Endodermal cell (in vitro differentiated cells): ENCODE data around the gene CNOT10. TPM values are rescaled to one million over a fixed set of nuclear protein-coding genes. Genes with fewer than 3 reads are reported as not detected.

ENCODE experiments used
- DNase-seq: peaks from one replicate; pipeline ENCODE4 v3.0.0-alpha.2; 2017
- H3K27ac ChIP-seq: 2 replicates; pipeline ENCODE4 v1.5.1; 2013; ENCODE audit warnings: mild to moderate bottlenecking, low read depth, low read length, moderate library complexity
- H3K27me3 ChIP-seq: 2 replicates; pipeline ENCODE4 v1.6.1; 2013; ENCODE audit warnings: mild to moderate bottlenecking, low read length, moderate library complexity; ENCODE audit not compliant: insufficient read depth, control insufficient read depth, poor library complexity, severe bottlenecking
- H3K36me3 ChIP-seq: 2 replicates; pipeline ENCODE4 v1.7.0; 2013; ENCODE audit warnings: mild to moderate bottlenecking, low read length, moderate library complexity; ENCODE audit not compliant: control insufficient read depth, insufficient read depth
- H3K4me1 ChIP-seq: one replicate; pipeline ENCODE4 v1.7.0; 2013; ENCODE audit warnings: low read length; ENCODE audit not compliant: control insufficient read depth, insufficient read depth
- H3K4me3 ChIP-seq: 2 replicates; pipeline ENCODE4 v1.5.1; 2013; ENCODE audit warnings: mild to moderate bottlenecking, low read length, moderate library complexity
- H3K9ac ChIP-seq: 2 replicates; pipeline ENCODE4 v1.6.1; 2013; ENCODE audit warnings: mild to moderate bottlenecking, low read length, moderate library complexity; ENCODE audit not compliant: poor library complexity, severe bottlenecking; ENCODE audit errors: extremely low read depth
- H3K9me3 ChIP-seq: 2 replicates; pipeline ENCODE4 v1.6.1; 2013; ENCODE audit warnings: mild to moderate bottlenecking, low read length, moderate library complexity; ENCODE audit not compliant: control insufficient read depth
- H3K27ac Mint-ChIP-seq: 2 replicates; pipeline ENCODE4 v1.8.0; 2020; ENCODE audit warnings: mixed read lengths
- H3K27me3 Mint-ChIP-seq: 2 replicates; pipeline ENCODE4 v1.8.0; 2021; ENCODE audit warnings: mild to moderate bottlenecking, mixed read lengths; ENCODE audit not compliant: insufficient read depth
- H3K36me3 Mint-ChIP-seq: 2 replicates; pipeline ENCODE4 v1.8.0; 2020; ENCODE audit warnings: low read depth, mixed read lengths
- H3K4me1 Mint-ChIP-seq: 2 replicates; pipeline ENCODE4 v1.8.0; 2020; ENCODE audit warnings: mixed read lengths
- H3K4me3 Mint-ChIP-seq: 2 replicates; pipeline ENCODE4 v1.8.0; 2020; ENCODE audit warnings: mild to moderate bottlenecking, moderate library complexity, mixed read lengths
- H3K9me3 Mint-ChIP-seq: 2 replicates; pipeline ENCODE4 v1.8.0; 2020; ENCODE audit warnings: mild to moderate bottlenecking, mixed read lengths
- WGBS, 2 experiments: methylation state at CpG; one replicate each; pipeline versions ENCODE4 v1.1.5 to v1.1.7; 2013; ENCODE audit warnings: missing lambda C conversion rate in 2 of 2, mixed read lengths in 1 of 2; ENCODE audit not compliant: insufficient coverage in 1 of 2, insufficient read length in 1 of 2; 5-methylcytosine and 5-hydroxymethylcytosine counted together
- total RNA-seq, 2 donors: library from RNA; stranded (reverse); fragmentation: NEBNext Ultra II Directional in 1 of 2; extraction: Animal tissue kit (Norgen Biotek cat#: 25700) in 1 of 2; gene quantifications; 2 replicates in 1 of 2; 3 replicates in 1 of 2; pipeline ENCODE4 v1.2.1, GENCODE V29; 2021
- TF ChIP-seq, protein P1 (sequence below): fragments of 200-600 bp; sonication (generic); conservative IDR thresholded peaks from 2 replicates; pipeline ENCODE4 v1.5.0; 2021; ENCODE audit warnings: antibody characterized with exemption, mild to moderate bottlenecking

Gene CNOT10
- total RNA-seq, 2 donors from 2014 or later = 53.6 to 54.1 TPM

DNA sequence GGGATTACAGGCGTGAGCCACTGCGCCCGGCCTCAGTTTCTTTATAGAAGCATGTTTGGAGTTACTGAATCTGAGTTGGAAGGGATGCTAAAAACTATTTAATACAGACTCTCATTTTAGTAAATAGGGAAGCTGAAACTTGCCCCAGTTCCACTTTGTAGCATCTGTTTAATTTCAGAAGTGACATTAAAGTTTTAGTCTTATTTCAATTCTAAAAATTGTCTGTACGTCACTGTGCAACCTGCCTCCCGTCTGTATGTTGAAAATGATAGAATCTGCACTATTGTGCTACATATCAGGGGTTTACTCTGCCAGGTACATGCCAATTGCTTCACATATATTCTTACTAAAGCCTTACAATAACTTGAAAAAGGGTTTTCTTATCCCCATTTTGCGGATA lies 15.3 kb downstream of the CNOT10 start:
- 65% methylated on average over 3 of the region's 6 CpGs; no CpG with 5 or more reads in 1 of the 2 experiments for WGBS, 2 experiments
- peaks cover 6% of the 10 kb centered on the region for H3K36me3 ChIP-seq
- no peaks in the 10 kb centered on the region for H3K27me3 Mint-ChIP-seq
- TF ChIP-seq, protein P1, sequence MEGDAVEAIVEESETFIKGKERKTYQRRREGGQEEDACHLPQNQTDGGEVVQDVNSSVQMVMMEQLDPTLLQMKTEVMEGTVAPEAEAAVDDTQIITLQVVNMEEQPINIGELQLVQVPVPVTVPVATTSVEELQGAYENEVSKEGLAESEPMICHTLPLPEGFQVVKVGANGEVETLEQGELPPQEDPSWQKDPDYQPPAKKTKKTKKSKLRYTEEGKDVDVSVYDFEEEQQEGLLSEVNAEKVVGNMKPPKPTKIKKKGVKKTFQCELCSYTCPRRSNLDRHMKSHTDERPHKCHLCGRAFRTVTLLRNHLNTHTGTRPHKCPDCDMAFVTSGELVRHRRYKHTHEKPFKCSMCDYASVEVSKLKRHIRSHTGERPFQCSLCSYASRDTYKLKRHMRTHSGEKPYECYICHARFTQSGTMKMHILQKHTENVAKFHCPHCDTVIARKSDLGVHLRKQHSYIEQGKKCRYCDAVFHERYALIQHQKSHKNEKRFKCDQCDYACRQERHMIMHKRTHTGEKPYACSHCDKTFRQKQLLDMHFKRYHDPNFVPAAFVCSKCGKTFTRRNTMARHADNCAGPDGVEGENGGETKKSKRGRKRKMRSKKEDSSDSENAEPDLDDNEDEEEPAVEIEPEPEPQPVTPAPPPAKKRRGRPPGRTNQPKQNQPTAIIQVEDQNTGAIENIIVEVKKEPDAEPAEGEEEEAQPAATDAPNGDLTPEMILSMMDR = no peak
- H3K27ac ChIP-seq = no peak overlapping the region
- no peak for DNase-seq
- H3K9me3 ChIP-seq = peaks cover 3% of the 10 kb centered on the region
- peaks cover 23% of the 10 kb centered on the region for H3K36me3 Mint-ChIP-seq
- no peak overlapping the region for H3K9ac ChIP-seq
- peaks cover 10% of the 10 kb centered on the region for H3K4me1 Mint-ChIP-seq
- no peaks in the 10 kb centered on the region for H3K9me3 Mint-ChIP-seq
- H3K4me3 ChIP-seq = no peak overlapping the region
- no peaks in the 10 kb centered on the region for H3K4me1 ChIP-seq
- no peaks in the 10 kb centered on the region for H3K27me3 ChIP-seq
- H3K4me3 Mint-ChIP-seq = no peak overlapping the region
- H3K27ac Mint-ChIP-seq = no peak overlapping the region

DNA sequence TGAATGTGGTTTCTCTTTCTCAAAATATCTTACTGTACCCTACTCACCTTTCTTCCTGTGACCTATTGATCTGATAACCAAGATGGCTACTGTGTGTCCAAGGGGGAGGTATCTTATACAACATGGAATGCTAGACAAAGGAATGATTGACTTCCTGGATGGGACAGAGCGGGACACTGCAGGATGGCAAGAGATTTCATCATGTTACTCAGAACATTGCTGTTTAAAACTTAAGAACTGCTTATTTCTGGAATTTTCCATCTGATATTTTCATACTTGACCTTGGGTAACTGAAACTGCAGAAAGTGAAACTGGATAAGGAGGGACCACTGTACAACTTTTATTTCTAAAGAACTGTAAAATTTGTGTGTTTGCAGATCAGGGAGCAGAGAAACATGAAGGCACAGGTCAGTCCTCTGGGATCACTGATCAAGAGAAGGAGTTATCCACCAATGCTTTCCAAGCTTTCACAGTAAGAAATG lies 18.5 kb downstream of the CNOT10 start:
- Mint-ChIP-seq H3K4me3 (no peak overlapping the region), H3K27ac (peak overlapping the region; percentile 75), H3K4me1 (peaks cover 24% of the 10 kb centered on the region), H3K27me3 (no peaks in the 10 kb centered on the region), H3K36me3 (peaks cover 26% of the 10 kb centered on the region), H3K9me3 (no peaks in the 10 kb centered on the region)
- H3K9me3 ChIP-seq = peaks cover 3% of the 10 kb centered on the region
- no peak overlapping the region for H3K27ac ChIP-seq
- H3K27me3 ChIP-seq = no peaks in the 10 kb centered on the region
- H3K4me3 ChIP-seq = no peak overlapping the region
- peaks cover 10% of the 10 kb centered on the region for H3K4me1 ChIP-seq
- TF ChIP-seq, protein P1 = no peak
- H3K36me3 ChIP-seq = peaks cover 21% of the 10 kb centered on the region
- H3K9ac ChIP-seq = no peak overlapping the region
- DNase-seq = no peak
- WGBS, 2 experiments = 82 to 100% methylated on average over 1 of the region's 1 CpG

DNA sequence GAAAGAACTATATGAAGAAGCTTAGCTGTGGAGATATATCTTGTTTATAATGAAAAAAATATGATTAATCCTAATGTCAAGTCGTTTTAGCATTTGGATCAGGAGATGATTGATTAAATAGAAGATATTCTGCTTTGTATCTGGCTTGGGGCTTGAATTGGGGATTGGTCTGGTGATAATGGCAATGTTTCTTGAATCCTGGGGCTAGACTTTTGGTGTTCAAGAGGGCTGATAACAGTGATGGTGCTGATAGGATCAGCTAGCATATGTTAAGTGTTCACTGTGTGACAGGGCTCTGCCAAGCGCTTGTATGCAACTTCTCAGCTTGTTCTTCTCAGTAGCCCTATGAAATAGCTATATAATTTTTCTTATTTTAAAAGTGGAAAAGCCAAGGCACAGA lies 20.2 kb downstream of the CNOT10 start:
- Histone ChIP-seq H3K27me3 (no peaks in the 10 kb centered on the region), H3K9ac (no peak overlapping the region), H3K4me1 (peaks cover 15% of the 10 kb centered on the region), H3K36me3 (peaks cover 24% of the 10 kb centered on the region), H3K9me3 (peaks cover 3% of the 10 kb centered on the region), H3K27ac (no peak overlapping the region), H3K4me3 (peak overlapping the region; percentile 2)
- Mint-ChIP-seq H3K9me3 (no peaks in the 10 kb centered on the region), H3K27me3 (no peaks in the 10 kb centered on the region), H3K36me3 (peaks cover 31% of the 10 kb centered on the region), H3K4me3 (no peak overlapping the region), H3K27ac (no peak overlapping the region), H3K4me1 (peaks cover 32% of the 10 kb centered on the region)
- WGBS, 2 experiments = 87 to 93% methylated on average over 2 of the region's 2 CpGs
- no peak for DNase-seq
- TF ChIP-seq, protein P1 = no peak
